A673 (cell line): ENCODE results near the gene IL25.

Experiments used
- EZH2 ChIP-seq: fragments of 200-600 bp; sonication (generic); IDR thresholded peaks from 2 replicates; pipeline ENCODE4 v1.6.1; 2017; ENCODE audit warnings: borderline replicate concordance, low read depth, mild to moderate bottlenecking, mixed read lengths, antibody characterized with exemption, low read length; ENCODE audit not compliant: poor library complexity, severe bottlenecking
- TF ChIP-seq, protein P1 (sequence below): fragments of 300-800, 200-600 bp; sonication (generic); conservative IDR thresholded peaks from 2 replicates; pipeline ENCODE4 v1.5.1; 2017; ENCODE audit warnings: low read depth, mild to moderate bottlenecking, antibody characterized with exemption, low read length, moderate library complexity, mixed read lengths

DNA sequence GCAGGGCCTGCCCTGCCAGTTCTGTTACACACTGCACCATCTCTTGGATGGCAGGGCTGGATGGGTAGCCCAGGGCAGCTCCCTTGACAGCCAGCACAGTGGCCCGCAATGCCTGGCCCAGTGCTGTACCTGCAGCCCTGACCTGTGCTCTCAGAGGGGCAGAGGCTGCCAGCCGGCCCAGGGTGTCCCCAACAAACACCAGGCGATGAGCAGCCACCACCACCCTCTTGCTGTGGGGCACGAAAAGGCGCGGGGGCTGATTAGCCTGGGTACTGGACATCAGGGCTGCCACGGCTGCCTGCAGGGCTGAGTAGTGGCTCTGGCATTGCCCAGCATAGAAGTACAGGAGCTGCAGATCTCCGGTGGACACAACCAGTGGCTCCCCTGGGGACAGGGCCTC, 15.3 kb upstream of the IL25 start:
- TF ChIP-seq, protein P1, sequence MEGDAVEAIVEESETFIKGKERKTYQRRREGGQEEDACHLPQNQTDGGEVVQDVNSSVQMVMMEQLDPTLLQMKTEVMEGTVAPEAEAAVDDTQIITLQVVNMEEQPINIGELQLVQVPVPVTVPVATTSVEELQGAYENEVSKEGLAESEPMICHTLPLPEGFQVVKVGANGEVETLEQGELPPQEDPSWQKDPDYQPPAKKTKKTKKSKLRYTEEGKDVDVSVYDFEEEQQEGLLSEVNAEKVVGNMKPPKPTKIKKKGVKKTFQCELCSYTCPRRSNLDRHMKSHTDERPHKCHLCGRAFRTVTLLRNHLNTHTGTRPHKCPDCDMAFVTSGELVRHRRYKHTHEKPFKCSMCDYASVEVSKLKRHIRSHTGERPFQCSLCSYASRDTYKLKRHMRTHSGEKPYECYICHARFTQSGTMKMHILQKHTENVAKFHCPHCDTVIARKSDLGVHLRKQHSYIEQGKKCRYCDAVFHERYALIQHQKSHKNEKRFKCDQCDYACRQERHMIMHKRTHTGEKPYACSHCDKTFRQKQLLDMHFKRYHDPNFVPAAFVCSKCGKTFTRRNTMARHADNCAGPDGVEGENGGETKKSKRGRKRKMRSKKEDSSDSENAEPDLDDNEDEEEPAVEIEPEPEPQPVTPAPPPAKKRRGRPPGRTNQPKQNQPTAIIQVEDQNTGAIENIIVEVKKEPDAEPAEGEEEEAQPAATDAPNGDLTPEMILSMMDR: no peak
- TF ChIP-seq EZH2: no peak
